Inflammatory macrophage (primary cell): ENCODE results near the gene CXCR5.
A peak's percentile ranks its signal among the peaks of the same experiment; 100 is the strongest.

ENCODE experiments used
- DNase-seq, 2 donors: peaks; one replicate each; pipeline ENCODE4 v3.0.0-alpha.2; 2020 to 2022

Gene CXCR5

DNA sequence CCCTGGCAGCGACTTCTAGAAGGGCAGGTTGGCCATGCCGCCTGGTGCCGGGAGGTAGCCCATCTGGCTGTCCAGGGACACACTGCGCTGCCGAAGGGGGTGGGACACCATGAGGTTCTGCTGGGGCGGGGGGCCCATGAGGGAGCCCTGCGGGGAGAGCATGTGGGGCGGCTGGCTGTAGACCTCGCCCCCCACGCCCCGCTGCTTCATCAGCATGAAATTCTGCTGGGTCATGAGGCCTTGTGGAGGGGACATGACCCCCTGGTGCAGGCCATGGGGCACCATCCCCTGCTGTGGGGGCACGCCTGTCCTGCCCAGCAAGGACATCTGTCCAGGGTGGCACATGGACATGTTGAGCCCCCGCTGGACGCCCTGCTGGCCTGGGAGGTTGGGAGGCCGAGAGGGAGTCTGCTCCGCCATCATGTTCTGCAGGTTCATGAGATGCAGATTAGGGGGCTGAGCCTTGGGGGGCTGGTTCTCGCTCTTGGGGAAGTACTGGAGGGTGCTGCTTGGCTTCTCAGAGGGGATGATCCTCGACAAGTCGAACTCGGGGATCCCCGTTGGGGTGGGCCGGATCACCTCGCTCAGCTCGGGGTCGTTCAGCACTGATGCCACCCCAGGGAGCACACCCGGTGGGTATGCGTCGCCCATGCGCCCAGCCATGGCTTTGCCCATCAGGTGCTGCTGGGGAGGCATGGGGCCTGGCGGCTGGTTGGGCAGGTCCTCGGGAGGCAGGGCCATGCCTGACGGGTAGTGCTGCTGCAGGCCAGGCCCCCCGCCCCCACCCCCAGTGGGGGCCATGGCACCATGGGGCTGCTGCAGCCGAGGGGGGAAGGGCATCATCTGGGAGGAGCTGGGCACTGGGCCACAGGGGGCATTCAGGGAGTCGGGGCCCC lies 15.0 kb downstream of the CXCR5 start:
- DNase-seq = no peak

DNA sequence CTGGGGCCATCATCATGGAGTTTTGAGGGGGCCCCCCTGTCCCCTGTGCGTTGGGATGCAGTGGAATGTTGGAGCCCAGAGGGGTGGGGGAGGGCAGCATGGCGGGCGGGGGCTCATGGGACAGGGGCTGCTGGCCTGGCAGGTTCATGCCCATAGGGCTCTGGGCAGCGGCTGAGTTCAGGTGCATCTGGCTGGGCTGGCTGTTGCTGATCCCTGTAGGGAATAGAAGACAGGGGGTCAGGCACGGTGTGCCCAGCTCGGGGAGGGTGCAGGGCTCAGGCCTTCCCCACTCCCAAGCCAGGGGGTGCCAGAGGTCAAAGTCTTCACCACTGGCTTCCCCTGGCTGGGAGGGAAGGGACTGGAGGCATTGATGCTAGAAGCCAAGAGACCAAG lies 15.6 kb downstream of the CXCR5 start:
- no peak for DNase-seq

DNA sequence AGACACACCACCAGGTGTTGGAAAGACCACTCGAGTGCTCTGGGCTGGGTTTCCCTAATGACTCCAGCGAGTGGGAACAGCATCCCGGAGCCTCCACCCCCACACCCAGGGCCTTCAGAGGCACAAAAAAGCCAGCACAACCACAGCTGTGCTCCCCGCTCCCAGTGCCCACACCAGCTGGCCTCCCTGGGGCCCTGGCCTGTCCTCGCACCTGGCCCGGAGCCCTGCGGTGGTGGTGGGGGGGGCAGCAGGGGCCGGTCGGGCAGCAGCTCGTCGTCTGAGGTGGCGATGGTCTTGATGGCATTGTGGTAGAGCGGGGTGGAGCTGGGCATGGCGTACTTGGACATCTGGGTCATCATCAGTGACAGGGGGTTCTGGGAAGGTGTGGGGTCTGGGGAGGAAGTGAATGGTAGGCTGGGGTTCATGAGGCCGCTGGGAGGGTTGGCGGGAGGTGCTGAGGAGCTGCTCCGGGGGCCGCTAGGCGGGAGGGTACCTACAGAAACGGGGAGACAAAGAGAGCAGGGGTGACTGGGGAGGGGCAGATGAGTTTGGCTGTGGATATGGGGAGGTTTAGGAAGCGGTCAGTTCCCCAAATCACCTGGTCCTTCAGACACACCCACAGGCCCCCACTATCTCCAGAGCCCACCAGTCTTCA lies 16.1 kb downstream of the CXCR5 start:
- no peak for DNase-seq

DNA sequence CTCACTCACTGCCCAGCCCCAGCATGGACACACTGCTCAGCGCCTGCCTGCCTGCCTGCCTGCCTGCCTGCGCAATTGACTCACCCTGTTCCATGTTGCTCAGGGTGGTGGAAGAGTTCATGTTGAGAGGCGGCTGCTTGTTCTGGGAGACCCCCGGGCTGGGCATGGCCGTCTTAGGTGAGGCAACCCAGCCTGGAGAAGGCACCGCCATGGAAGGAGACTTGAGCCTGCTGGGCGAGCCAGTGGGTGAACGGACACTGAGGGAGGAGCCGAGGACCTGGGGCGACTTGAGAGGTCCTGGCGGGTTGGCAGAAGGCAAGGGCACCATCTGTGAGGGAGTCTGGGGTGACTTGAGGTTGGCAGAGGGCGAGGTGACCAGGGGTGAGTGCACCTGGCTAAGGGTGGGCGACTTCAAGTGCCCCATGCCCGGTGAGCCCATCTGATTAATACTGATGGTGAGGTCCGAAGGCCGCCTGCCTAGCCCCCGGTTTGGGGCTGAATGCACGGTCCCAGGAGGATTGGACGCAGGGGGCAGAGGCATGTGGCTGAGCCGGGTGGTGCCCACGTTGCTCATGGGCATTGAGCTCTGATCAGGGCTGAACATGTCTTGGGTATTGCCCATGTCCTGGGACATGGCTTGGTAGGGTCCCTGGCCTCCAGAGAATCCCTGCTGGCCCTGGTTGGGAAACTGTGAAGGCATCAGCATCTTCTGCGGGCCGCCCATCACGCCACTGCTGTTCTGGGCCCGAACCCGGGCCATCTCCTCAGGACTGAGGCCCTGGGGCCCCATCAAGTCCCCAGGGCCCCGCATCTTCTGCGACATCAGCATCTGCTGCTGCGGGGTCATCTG lies 17.1 kb downstream of the CXCR5 start:
- DNase-seq = no peak

DNA sequence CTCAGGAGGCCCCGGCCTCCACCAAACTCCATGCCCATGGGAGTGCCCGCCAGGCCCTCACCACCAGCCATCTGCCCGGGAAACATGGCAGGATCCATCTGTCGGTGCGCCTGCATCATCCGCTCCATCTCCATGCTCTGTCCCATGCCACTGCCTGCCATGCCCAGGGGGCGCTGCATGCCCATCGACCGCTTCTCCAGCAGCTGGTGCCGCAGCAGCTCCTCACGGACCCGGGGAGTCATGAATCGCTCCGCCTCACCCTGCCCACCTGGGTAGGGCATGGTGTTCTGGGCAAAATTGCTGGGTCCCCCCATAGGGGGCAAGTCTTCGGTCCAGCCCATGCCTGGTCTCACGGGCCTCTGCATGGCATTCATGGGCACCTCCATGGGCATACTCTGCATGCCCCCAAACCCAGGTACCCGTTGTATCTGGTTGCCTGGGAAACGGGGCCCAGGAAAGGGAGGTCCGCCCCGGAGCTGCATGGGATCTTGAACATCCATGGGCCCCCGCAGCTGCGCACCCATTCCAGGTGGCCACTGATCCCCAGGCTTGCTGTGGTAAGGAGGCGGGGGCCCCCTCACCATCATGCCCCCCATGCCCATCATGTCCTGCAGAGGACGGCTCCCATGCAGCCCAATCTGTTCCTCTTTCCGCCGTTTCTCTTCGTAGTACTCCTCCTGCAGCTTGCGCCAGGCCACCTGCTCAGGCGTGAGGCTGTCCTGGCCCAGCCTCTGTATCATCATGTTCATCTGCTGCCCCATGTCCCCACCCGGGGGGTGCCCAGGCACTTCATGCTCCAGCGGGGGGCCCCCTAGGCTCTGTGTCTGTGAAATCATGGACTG lies 18.0 kb downstream of the CXCR5 start:
- DNase-seq = no peak

DNA sequence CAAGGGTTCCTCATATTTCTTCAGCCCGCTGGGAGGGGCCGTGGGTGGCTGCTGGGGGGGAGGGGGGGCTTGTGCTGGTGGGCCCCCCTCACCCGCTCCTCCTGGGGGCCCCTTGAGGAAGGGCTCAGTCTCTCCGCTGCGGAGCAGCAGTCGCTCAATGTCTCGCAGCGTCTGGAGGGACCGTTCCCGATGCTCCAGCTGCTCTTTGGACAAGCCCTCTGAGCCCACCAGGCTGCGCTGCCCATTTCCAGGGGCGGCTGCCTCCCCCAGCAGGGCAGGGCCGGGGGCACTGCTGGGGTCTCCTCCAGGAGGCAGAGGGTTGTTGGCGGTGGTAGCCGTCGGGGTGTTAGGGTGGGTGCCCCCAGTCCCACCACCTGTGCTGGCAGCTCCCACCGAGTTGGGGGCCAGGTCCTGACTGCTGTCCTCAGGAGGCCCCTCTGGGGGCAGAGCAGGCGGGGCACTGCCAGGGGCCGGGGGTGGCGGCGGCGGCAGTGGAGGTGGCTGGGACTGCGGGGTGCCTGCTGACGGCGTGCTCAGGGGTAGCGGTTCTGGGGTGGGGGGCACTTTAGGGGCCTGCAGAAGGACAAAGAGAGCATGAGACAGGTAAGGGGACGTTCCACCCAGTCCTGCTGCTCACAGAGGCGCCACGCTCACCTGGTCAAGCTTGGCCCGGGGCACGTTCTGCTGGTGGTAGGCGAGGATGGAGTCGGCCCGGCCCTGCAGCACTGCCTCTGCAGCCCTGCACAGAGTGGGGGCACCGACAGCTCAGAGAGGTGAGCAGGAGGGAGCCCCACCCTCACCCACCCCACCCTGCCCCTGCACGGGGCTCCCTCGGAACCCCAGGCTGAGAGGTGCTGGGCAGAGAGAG lies 18.9 kb downstream of the CXCR5 start:
- DNase-seq = no peak

DNA sequence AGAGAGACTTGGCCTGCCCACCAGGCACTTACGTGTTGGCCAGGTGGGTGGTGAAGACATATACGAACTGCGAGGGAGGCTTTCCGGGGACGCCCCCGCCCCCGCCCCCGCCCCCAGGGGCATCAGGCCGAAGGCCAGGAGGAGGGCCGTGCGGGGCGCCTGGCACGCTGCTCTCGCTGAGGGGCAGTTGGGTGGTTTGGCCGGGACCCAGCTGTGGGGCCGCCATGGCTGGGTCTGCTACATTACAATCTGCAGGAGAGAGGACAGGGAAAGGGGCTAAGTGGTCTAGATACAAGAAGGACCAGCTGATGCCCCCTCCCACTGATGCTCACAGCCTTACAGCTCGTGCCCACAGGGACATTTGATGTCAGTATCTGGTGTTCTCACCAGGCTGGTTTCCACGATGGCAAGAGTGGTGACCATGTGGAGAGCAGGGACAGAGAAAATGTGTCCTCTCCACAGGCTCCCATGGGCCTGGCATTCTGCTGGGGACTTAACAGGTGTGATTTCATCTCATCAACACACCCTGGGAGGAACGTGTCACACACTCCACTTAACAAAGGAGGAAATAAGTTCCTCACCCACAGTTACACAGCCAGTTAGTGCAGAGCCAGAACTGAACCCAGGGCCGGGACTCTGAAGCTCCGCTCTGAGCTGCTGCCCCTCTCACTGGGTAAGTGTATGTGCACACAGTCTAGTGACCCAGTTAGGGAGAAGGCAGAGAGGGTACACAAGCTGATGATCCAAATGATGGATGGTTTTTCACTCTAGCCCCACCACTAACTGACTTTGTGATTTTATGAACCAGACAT lies 19.7 kb downstream of the CXCR5 start:
- DNase-seq = no peak

DNA sequence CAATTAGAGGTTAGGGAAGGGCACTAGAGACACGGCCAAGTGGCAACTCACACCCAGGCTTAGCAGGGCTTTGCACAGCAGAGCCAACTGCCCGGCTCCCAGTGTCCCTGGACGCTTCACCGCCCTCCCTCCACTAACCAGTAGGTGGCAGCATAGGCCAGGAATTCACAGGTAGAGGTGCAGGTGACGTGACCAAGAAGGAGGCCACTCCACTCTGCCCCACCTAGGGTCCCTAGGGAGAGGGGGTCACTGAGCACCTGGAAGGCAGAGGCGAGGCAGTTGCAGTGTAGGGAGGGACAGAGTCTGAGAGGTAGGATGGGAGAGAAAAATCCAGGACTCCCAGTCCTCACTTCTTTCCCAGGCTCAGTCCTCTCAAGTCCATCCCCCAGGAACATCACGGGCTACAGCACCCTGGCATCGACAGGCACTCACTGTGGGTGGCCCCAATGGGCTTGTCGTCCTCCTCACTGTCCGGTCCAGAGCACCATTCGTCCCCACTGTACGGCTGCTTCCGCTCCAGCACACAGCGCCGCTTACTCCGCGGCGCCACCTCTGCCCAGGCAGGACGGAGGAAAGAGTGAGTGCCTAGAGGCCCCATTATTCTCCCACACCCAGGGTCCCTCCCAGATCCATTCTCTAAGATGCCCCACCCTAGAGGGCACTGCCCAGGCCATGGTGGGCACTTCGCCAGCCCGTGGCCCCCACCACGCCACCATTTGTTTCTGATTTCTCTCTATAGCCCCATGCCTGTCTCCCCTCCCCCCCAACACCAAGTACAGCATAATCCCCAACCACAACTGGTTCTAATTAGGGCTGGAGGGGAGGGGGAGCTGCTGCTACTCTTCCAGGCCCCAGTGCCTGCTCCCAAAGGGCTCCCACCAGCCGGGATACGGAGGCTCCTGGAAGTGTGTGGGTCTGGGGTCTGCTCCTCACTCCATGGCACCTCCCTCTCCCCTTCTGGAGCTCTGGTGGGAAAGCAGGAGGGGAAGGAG lies 23.7 kb downstream of the CXCR5 start:
- peak; percentile 83 to 85 for DNase-seq

DNA sequence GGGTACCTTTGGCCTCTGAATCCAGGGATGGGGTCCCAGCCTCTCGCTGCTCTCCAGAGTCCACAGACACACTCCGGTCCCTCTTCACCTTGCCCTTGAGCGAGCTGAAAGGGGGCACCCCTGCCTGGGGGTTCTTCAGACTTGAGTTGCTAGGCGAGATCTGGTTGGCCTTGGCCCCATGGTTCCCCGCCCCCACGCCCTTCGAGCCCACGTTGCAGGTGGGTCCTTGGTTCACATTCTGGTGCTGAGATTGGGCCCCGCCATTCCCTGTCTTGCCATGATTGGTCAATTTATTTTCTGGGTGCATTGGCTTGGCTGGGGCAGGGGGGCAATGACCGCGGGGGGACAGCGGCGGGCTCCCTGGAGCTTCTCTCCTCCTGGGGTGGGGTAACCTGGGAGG lies 24.6 kb downstream of the CXCR5 start:
- DNase-seq = no peak

DNA sequence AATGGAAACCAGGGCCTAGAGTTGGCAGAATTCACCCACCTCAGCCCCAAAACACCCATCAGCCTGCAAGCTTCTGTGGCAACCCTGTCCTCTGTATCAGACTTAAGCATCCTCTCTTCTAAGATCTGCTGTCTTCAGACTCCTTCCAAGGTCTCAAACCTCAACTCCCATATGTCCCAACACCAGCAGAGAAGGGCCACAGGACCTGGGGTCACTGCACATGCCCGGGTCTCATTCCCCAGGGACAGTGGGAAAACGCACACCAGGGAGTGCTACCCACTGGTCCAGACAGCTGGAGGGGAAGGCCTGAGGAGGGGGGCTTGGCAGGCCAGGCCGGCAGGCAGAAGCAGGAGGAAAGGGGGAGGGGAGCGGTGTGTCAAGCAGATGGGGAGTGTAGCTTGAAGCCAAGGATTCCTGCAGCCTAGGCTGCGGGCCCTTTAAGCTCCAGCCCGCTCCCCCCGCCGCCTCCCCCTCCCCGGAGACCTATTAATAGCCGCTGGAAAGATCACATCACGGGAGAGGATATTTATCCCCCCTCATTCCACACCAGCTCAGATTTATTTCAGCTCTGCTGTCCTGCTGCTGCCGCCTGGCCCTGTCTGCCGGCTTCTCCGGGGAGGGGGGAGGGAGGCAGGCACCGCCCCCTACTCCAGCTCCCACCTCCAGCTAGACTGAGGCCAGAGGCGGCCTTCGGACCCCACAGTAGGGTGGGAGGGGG lies 25.4 kb downstream of the CXCR5 start:
- DNase-seq = no peak

DNA sequence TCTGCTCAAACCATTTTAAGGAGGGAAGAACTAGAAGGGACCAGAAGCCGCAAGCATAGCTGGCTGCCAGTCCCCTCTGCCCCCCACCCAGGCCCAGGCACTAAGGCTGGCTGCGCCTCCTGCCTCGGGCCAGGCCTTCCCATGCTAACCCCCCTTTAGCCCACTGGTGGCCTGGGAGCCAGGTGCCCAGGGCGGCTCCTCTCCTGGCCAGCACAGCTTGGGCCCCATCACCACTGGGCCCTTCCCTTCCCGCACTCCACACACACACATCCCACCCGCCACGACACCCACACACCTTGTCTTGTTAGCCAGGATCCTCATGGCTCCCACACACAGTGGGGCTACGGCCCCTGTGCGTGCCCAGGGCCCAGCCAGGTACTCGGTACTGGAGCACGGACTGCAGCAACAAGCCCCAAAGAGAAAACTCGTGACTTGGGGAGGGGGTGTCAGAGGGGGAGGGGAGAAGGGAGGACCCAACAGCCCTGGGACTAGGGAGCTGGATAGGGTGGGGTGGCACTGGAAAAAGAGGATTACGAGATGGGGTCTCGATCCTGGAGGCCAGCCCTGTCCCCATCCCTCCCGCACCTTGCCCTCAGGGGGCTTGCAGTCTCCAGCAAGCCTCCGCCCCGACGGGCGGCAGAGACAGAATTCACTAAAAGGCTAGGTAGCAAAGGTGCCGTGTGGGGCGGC lies 26.1 kb downstream of the CXCR5 start:
- no peak for DNase-seq

DNA sequence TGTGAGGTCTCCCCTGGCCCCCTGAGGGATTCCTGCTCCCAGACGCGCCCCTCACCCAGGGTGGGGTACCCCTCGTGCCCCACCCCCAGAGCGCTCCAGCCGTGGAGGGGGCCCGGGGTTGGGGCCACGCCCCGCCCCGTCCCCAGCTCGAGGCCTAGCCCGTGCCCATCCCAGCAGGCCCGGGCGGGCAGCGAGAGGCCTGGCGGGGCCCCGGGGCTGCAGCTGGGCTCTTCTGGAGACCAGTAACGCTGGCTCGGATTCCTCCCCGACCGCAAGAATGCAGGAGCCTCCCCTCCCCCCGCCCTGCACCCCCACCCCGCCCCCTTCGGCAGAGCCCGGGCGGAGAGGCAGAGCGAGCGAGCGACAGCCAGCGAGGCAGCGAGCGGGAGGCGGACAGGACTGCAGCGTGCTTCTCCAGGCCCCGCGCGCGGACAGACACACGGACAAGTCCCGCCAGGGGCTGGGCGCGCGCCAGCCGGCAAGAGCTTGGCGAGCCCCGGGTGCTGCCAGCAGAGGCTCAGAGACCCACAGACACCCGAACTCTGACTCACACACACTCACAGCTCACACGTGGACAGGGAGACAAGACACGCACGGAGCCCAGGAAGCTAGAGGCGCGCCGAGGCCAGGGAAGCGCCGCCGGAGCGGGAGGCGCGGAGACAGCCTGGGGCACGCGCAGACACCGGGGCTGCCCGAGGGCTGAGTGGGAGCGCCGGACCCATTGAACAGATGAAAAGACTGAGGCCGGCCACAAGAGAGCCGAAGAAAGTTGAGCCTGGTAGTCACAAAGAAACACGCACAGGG lies 26.8 kb downstream of the CXCR5 start:
- DNase-seq = peak in 1 of 2 donors; percentile 25

DNA sequence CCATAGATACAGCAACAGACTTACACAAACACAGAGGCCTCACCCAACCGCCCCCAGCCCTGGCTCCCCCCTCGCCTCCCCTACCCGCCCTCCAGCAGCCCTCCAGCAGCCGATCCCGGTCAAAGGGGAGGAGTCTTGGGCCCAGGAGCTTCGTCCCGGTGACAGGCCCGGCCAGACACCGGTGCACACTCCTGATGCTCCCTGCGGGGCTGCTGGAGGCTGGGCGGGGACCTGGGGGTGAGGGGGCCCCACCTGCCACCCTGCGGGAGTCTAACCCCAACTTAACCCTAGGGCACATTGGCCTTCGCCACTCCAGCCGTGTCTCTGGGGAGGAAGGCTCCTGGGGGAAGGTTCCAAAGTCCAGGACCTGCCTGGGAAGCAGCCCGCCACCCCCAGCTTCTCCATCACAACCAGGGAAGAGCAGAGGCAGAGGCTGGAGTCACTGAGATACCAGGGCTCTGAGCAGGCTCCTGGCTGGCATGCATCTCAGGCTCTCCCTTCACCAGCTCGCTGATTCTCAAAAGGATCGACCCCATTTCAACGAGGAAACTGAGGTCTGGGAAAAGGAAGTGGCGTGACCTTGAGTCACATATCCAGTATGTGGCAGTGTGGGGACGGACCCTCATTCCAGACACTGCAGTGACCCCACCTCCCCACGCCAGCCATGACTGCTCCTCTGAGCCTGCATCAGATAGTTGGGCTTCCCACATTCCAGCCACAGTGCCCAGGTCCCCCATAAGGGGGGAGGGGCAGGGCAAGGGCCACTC lies 27.6 kb downstream of the CXCR5 start:
- DNase-seq = peak in 1 of 2 donors; percentile 12

DNA sequence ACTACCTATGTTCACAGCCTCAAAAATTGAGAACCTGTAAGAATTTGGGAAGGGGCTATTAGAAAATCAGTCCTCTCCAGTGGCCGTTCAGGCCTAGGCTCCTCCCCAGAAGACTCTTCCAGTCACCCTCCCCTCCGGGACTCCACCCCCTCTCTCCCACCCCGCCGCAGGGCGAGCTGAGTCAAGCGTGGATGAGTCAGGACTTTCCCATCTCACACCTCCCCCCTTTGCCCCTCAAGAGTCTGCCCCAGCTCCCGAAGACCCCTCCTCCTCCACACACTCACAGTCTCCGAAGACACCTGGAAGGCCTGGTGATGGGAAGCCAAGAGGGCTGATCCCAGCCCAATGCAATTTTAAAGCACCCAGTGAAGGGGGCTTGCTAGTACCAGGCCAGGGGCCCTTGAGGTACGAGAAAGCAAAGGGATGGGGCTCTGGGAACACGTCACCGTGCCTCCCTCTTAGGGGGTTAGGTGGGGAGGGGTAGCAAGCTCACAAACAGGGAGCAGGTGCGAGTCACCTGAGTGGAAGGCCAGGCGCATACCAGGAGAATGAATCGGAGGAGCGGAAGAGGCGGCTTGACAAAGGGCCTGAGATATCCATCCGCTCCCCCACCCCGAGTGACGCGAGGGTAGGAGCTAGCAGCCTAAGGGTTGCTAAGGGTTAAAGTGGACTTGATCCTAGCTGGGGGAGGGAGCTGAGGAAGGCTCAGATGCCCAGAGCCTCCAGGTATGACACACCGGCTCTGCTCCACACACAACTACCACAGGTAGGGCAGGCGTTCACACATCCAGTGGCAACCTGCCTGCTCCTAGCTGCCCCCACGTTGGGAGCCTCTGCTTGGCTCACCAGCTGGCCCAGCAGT lies 28.4 kb downstream of the CXCR5 start:
- peak in 1 of 2 donors; percentile 47 for DNase-seq
